Fibroblast of skin of scalp (primary cell): ENCODE results near the gene CRB2.

ENCODE experiments used
- DNase-seq: peaks from one replicate; pipeline ENCODE4 v3.0.0-alpha.2; 2013

Gene CRB2

DNA sequence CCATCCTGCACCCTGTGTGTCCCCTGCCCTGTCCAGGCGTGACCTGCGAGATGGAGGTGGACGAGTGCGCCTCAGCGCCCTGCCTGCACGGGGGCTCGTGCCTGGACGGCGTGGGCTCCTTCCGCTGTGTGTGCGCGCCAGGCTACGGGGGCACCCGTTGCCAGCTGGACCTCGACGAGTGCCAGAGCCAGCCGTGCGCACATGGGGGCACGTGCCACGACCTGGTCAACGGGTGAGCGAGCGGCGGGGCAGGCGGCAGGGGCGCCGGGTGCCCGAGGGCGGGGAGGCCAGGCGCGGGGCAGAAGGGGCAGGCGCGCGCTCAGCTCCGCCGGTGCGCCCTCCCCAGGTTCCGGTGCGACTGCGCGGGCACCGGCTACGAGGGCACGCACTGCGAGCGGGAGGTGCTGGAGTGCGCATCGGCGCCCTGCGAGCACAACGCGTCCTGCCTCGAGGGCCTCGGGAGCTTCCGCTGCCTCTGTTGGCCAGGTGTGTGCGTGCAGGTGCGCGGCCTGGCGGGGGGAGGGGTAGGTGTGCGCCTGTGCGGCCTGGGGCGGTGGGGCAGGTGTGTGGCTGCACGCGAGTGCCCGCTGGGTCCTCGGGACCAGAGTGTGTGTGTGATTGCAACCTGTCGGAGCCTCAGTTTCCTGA, 10.0 kb downstream of the CRB2 start:
- no peak for DNase-seq

DNA sequence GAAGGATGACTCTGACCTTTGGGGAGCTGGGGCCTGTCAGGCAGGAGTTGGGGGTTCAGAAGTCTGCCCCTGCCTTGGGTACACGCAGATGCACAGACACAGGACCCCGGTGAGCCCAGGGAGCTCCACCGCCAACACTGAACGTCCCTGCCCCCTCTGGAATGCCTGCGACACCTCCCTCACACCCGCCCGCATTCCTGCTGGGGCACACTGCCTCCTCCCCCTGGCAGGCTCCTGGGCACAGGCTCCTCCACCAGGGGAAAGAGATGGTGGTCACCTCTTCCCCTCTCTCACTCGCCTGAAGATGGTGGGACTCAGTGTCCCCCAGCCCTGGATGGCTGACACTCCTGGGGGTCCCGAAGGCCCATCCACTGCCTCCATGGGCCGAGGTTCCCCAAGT, 12.0 kb downstream of the CRB2 start:
- DNase-seq, result no peak

DNA sequence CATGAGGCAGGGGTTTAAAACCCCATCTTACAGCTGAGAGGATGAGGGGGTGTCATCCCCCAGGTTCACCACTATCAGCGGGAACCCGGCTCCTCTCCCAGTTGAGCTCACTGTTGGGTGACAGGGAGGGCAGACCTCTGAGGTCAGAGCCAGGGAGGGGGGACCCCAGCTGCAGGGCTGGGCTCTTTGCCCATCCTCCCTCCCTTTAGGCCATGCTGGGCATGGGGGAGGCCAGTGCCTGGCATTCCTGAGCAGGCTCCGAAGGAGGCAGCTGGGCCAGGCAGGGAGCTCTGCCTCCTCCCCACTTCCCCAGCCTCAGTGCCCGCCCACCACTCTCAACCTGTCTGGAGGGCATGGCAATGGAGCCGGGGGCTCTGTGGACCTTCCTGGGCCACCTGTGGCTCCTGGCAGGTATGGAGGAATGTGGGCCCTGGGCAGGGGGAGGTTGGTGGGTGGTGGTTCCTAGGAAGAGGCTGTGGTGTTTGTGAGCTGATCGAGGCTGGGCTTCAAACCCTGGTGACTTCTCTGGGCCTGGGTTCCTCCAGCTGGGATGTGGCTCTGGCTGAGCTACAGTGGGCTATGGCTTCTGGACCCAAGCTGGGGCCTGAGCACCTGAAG, 12.6 kb downstream of the CRB2 start:
- no peak for DNase-seq

DNA sequence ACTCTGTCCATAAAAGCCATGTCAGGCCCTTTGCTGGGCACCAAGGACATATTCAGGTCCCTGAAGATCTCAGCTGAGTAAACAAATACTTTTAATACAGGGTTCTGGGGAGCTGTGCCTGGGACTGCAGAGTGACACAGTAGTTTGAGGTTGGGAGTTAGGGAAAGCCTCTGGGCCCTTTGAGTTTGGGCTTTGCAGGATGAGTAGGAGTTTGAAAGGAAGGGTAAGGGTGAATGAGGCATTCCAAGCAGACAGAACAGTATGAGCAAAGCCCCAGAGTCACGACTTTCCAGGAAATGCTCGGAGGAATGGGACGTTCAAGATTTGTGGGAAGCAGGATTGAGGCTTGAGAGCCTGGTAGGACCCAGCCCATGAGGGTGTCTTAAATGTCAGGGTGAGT, 13.3 kb downstream of the CRB2 start:
- no peak for DNase-seq

DNA sequence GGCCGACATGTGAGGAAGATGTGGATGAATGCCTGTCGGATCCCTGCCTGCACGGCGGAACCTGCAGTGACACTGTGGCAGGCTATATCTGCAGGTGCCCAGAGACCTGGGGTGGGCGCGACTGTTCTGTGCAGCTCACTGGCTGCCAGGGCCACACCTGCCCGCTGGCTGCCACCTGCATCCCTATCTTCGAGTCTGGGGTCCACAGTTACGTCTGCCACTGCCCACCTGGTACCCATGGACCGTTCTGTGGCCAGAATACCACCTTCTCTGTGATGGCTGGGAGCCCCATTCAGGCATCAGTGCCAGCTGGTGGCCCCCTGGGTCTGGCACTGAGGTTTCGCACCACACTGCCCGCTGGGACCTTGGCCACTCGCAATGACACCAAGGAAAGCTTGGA, 14.1 kb downstream of the CRB2 start:
- DNase-seq, result no peak

DNA sequence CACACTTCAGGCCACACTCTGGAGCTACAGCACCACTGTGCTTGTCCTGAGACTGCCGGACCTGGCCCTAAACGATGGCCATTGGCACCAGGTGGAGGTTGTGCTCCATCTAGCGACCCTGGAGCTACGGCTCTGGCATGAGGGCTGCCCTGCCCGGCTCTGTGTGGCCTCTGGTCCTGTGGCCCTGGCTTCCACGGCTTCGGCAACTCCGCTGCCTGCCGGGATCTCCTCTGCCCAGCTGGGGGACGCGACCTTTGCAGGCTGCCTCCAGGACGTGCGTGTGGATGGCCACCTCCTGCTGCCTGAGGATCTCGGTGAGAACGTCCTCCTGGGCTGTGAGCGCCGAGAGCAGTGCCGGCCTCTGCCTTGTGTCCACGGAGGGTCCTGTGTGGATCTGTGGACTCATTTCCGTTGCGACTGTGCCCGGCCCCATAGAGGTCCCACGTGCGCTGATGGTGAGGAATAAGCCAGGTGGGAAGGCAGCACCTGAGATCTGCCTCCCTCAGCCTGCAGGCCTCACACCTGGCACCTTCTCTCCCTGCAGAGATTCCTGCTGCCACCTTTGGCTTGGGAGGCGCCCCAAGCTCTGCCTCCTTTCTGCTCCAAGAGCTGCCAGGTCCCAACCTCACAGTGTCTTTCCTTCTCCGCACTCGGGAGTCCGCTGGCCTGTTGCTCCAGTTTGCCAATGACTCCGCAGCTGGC, 14.7 kb downstream of the CRB2 start:
- DNase-seq, result no peak

DNA sequence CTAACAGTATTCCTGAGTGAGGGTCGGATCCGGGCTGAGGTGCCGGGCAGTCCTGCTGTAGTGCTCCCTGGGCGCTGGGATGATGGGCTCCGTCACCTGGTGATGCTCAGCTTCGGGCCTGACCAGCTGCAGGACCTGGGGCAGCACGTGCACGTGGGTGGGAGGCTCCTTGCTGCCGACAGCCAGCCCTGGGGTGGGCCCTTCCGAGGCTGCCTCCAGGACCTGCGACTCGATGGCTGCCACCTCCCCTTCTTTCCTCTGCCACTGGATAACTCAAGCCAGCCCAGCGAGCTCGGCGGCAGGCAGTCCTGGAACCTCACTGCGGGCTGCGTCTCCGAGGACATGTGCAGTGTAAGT, 15.2 kb downstream of the CRB2 start:
- DNase-seq, result no peak

DNA sequence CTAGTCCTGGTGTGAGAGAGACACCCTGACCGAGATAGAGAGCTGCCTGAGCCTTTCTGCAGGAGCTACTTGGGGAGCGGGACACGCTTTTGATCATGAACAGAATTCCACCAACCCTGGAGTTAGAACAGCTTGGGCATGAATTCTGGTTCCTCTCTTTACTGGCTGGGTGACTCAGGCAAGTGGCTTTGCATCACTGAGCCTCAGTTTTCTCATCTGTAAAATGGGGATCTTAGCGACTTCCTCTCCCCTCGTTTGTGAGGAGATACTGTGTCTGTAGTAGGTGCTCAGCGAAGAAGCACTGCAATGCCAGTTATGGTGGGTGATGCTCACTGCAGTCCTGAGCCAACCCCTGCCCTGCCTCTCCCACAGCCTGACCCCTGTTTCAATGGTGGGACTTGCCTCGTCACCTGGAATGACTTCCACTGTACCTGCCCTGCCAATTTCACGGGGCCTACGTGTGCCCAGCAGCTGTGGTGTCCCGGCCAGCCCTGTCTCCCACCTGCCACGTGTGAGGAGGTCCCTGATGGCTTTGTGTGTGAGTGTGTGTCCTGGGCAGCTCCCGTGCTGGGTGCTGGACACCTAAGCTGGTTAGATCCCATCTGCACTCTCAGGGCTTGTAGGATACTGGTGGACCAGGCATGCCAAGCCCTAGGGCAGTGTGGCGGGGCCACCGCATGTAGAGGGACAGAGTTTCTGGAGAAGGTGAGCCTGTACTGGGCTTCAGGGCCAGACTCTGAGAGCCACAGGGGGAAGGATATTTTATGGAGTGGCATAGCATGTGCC, 16.0 kb downstream of the CRB2 start:
- no peak for DNase-seq

DNA sequence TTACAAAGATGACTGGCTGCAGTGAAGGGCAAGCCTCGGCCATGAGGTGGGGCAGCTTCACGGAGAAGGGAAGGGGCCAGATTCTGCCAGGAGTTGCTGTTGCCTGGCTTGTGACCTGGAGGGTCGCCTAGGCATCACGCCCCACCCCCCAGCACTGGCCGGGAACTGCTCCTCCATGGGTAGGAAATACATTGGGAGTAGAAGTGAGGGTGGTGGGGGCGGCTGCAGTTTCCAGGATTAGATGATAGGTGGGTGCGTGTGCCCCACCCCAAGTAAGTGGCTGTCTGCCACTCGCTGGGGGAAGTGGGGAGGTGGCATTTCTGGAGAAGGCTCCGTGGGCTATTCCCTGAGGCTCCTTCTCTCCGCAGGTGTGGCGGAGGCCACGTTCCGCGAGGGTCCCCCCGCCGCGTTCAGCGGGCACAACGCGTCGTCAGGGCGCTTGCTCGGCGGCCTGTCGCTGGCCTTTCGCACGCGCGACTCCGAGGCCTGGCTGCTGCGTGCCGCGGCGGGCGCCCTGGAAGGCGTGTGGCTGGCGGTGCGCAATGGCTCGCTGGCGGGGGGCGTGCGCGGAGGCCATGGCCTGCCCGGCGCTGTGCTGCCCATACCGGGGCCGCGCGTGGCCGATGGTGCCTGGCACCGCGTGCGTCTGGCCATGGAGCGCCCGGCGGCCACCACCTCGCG, 16.9 kb downstream of the CRB2 start:
- no peak for DNase-seq

DNA sequence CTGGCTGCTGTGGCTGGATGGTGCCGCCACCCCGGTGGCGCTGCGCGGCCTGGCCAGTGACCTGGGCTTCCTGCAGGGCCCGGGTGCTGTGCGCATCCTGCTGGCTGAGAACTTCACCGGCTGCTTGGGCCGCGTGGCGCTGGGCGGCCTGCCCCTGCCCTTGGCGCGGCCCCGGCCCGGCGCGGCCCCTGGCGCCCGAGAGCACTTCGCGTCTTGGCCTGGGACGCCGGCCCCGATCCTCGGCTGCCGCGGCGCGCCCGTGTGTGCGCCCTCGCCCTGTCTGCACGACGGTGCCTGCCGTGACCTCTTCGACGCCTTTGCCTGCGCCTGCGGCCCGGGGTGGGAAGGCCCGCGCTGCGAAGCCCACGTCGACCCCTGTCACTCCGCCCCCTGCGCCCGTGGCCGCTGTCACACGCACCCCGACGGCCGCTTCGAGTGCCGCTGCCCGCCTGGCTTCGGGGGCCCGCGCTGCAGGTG, 17.5 kb downstream of the CRB2 start:
- DNase-seq, result no peak

DNA sequence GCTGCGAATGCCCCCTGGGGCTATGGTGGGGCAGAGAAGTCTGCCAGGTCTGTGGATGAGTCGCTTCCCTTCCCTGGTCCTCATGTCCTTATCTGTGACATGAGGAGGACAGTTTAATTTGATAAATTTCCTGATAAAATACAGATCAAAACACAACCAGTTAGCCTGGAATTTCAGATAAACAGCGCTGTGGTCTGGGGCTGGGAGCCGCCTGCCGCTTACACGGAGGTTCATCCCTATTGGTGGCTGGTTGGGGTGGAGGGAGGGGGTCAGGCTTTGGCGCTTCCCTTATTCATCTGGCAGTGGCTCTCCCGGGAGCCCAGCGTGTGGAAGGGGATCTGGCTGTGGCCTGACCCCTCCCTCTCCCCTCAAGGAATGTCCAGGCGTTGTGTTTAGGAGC, 17.9 kb downstream of the CRB2 start:
- DNase-seq, result peak; percentile 15

DNA sequence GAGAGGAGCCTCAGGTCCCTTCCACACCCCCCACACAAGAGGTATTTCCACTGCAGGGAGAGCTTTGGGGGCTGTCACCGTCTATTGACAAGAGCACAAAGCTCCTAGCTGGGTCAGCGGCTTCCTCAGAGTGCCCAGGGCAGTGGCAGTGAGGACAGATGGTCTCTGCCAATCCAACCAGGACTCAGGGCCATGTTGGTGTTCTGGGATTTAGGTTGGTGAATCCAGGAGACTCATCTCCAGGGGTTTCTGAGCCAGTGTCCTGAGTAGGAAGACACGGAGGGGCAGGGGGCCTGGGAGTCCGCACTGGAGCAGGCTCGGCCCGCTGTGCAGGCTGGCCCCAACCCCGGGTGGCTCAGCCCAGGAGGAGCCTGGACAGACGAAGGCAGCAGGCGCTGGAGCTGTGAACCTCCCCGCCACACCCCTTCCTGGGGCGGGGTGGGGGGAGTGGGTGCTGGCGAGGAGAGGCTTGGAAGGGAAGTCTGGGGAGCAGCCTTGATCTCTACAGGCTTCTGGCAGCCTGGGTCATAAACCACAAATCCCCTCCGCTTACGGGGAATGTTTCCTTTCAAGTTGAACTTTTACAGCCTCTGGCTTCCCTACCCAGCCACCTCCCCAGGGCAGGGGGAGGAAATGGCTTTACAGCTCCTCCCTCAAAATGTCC, 19.6 kb downstream of the CRB2 start:
- DNase-seq, result peak; percentile 38

DNA sequence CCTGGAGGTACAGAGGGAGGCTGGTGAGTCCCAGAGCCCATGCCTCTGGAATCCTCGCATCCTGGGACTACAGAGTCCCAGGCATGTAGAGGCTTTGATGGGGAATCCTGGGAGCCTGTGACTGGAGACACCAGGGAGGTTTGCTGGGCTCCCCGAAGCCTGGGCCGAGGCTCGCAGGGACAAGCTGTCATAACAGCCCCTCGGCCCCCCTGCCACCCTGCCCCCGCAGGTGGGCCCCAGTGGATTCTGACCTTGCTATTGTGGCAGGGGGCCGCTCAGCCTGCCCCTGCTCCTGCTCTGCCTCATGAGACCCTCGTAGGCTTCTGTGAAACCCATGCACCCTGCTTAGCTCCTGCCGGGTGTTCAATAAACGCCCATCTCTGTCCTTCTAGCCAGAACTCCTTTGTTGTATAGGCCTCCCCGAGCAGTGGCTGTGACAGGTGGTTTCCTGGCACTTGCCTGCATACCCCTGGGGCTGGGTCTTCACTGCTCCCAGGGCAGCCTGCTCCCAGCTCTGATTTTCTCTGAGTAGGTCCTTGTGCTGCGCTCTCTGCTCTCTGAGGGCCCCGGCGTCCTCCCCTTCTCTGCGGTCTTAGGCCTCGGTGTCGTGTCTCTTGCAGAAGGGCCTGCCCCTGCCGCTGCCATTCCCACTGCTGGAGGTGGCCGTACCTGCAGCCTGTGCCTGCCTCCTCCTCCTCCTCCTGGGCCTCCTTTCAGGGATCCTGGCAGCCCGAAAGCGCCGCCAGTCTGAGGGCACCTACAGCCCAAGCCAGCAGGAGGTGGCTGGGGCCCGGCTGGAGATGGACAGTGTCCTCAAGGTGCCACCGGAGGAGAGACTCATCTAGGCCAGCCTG, 20.4 kb downstream of the CRB2 start:
- no peak for DNase-seq

DNA sequence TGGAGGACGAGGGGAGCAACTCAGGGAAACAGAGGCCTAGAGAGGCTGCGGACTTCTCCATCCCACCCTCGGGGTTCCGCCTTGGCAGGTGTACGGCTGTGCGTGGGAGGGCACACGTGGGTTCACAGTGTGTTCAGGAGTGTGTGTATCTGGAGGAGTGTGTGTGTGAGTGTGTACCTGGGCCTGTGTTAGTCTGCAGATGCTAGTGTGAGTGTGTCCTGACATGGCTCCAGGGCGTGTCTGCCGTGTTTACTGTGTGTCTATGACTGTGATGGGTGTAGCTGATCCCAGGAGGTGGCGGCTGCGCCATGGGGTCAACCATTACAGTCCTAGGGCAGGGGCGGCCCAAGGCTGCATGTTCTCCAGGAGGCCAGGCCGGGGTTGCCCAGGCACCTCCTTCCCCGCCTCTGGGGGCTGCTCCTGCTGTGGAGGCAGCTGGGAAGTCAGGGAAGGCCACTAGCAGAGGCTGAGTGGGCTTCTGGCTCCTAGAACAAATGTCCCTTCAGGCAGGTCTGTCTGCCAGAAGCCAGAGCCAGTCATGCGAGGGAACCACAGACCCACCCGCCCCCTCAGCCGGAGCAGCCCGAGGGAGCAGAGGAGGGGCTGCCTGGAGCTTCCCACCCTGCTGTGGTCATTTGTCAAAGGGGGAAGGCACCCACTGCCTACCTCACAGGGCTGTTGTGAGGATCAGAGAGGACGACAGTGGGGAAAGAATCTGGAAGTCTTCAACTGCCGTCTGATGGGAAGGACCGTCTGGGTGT, 21.4 kb downstream of the CRB2 start:
- DNase-seq, result no peak

DNA sequence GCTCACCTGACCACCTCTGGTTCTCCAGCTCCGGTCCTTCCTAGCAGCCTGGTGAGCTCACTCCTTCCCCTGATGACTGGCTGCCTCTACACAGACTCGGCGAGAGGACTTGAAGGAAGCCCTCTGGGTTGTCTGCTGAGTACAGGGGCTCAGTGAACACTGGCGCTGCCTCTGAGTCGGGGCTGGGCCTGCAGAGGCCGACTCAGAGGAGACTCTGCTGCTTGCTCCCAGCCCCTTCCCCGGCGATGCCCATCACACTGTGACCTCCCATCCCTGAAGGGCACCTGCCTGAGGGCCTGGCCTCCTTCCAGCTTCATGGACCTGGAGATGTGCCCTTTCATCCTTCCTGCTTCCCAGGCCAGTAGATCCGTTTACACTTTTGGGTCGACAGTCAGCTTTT, 22.0 kb downstream of the CRB2 start:
- DNase-seq, result no peak

DNA sequence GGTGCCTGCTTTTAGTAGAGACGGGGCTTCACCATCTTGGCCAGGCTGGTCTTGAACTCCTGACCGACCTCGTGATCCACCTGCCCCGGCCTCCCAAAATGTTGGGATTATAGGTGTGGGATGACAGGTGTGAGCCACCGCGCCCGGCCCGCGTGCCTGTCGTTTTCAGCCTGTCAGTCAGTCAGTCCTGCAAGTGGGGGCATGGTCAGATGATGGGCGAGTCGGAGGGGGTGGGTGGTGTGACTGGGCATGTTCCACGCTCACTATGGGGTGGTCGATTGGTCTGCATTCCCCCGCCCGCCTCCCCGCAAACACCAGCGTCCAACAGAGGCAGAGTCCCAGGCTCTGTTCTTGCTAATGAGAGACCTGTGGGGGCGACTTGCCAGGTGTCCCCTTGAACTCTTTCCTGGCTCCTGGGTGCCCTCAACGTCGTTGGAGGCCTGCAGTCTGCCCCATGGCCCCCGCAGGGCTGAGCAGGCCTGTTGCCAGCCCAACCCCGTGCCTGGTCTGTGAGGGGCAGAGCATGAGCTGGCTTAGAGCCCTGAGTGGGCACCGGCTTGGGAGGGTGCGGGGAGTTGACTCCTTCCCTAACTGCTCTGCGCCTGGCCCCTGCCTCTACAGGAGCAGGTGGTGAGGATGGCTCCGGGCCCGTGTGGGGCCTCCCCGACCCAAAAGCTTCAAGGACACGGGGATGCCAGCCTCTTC, 23.1 kb downstream of the CRB2 start:
- no peak for DNase-seq

DNA sequence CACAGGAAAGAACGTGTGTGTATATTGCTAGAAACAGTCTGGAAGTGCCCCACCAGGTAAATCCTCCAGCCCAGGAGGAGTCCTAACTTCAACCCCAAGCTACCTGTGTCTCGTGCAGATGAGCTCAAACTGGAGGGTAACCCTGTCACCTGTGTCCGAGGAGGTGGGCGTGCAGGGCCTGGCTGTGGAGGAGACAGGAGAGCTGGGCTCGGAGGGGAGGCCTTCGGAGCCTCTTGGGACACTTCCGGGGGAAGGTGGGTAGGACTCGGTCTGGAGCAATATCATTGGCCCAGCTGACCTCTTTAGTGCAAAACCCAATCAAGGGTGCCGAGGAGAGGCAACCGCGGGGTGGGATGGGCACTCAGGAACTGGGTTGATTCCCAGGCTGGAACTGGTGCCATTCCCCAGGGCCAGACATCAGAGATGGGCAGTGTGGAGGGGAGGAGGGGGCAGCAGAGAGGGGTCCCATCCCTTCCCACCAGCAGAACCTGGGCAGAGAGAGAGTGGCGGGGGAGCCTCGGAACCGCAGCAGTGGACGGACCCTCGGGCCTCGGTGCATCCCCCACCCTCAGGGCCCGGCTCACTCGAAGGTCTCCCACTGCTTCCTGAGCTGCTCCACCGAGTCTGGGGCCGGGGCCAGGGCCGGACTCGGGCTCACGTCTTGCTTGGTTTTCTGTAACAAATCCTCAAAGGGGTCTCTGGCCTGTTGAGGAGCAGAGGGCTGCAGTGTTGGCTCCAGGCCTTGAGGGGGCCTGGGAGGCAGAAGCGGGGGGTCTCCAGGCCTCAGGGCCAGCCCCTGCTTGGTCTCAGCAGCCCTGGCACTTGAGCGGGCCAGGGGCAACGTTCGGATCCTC, 25.1 kb downstream of the CRB2 start:
- DNase-seq, result no peak

DNA sequence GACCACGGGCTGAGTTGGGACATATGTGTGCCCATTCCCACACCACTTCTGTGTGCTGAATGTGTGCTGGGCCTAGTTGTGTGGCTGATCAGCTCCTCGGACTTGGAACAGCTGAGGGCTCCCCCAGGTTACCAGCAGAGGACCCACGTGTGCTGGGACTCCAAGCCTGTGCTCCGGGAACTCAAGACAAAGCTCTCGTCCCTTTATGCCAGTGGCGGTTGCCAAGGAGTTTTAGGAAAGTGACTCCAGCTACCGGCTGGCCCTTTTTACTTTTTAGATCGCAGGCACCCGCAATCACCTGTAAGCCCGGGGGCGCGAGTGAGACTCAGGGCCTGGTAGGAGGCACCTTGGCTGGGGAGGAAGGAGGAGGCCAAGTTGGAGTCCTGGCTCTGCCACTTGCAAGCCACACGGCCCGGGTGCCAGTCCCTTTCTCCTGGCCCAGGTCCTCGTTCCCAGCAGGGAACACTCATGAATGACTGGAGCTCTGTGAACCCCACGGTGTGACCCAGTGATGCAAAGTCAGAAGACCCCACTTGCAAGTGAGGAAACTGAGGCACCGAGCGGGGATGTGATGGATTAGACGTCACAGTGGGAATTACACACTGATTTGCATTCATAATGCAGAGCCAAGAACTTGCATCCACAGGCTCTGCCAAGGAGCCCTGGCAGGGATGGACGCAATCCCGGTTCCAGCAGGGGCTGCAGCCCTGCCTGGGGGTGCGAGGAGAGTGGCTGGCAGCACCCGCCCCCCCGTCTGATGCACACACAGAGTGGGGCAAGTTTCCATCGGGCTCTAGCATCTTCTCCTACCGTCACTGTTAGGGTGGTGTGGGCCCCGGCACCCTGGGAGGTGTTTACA, 26.9 kb downstream of the CRB2 start:
- DNase-seq, result no peak
